Esophagus muscularis mucosa (tissue), 4 donors: ENCODE measurements around the gene PLCG1. TPM values are rescaled to one million over a fixed set of nuclear protein-coding genes. Genes with fewer than 3 reads are reported as not detected.

Experiments
- DNase-seq: peaks from one replicate; pipeline ENCODE4 v3.0.0-alpha.2; 2017; ENCODE audit errors: extremely low spot score
- H3K27ac ChIP-seq, 4 donors: fragments of 200-600 bp; sonication (generic); replicated peaks in 1 of 4; 1 replicate in 3 of 4; 2 replicates in 1 of 4; pipeline ENCODE4 v1.5.1; 2016 to 2019; ENCODE audit warnings: mild to moderate bottlenecking in 1 of 4
- H3K27me3 ChIP-seq, 4 donors: fragments of 200-600 bp; sonication (generic); one replicate each; pipeline versions ENCODE4 v1.5.1 to v1.6.0; 2016 to 2019
- H3K36me3 ChIP-seq, 4 donors: fragments of 200-600 bp; sonication (generic); one replicate each; pipeline ENCODE4 v1.5.1; 2016 to 2019
- H3K4me1 ChIP-seq, 4 donors: fragments of 200-600 bp; sonication (generic); one replicate each; pipeline ENCODE4 v1.5.1; 2016 to 2019
- H3K4me3 ChIP-seq, 4 donors: fragments of 200-600 bp; sonication (generic); 1 replicate in 2 of 4; 2 replicates in 2 of 4; pipeline ENCODE4 v1.5.1; 2016 to 2019; ENCODE audit warnings: mild to moderate bottlenecking in 4 of 4, moderate library complexity in 1 of 4
- H3K9me3 ChIP-seq, 4 donors: fragments of 200-600 bp; sonication (generic); 1 replicate in 3 of 4; 2 replicates in 1 of 4; pipeline ENCODE4 v1.5.1; 2016 to 2019
- EP300 ChIP-seq: sonication (generic); formaldehyde crosslinking; IDR thresholded peaks from one replicate; pipeline ENCODE4 v1.6.1; 2017; ENCODE audit warnings: antibody characterized with exemption
- POLR2A ChIP-seq: fragments of 450-650 bp; IDR thresholded peaks from one replicate; pipeline ENCODE4 v1.6.1; 2017; ENCODE audit warnings: antibody characterized with exemption, moderate library complexity, mild to moderate bottlenecking, low read depth
- POLR2AphosphoS5 ChIP-seq, 2 donors: sonication (generic); formaldehyde crosslinking; IDR thresholded peaks; one replicate each; pipeline ENCODE4 v1.6.1; 2017; ENCODE audit warnings: antibody characterized with exemption in 2 of 2
- WGBS: methylation state at CpG from one replicate; pipeline ENCODE4 v1.1.5; 2018; 5-methylcytosine and 5-hydroxymethylcytosine counted together
- intact Hi-C: fragments of 100-400 bp; cut with DNase I; formaldehyde crosslinking; loops from one replicate; pipeline ENCODE4 v1.15.1; 2023
- total RNA-seq, 4 donors: library from RNA; depleted of rRNA; stranded (reverse); fragments of >200 nt; gene quantifications; one replicate each; pipeline versions ENCODE4 v1.1.0 to v1.2.1, GENCODE V29; 2016
- TF ChIP-seq, protein P1 (sequence below), 3 experiments: fragments of 200-600 bp in 2 of 3; fragments of 450-650 bp in 1 of 3; sonication (generic) in 2 of 3; IDR thresholded peaks; one replicate each; pipeline ENCODE4 v1.5.1; 2017 to 2019; ENCODE audit warnings: antibody characterized with exemption in 3 of 3, mild to moderate bottlenecking in 2 of 3, moderate library complexity in 1 of 3

The PLCG1 gene
- total RNA-seq, 4 donors from 2014 or later, result 68.4 to 119 (median 82.5) TPM

DNA sequence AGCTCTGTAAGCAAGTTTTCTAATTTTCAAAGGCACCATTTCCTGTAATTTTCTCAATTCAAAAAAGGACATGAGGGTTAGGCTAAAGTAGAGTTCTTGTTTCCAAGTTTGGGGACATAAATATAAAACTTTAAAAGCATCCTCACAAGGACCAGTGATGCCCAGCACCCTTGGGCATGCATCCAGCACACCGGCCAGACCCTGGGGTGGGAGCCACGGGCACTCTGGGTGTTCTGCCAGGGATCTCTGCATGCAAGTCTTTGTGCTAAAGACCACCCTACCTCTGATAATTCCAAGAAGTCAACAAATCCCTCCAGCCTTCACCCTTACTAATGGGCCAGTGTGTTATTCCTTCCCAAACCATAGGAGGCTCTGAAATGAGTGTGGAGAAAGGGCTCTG, 46.5 kb downstream of the PLCG1 start:
- no peaks in the 10 kb centered on the region for H3K9me3 ChIP-seq
- intact Hi-C loops, result no loop called here
- WGBS, result 92% methylated on average over 2 of the region's 2 CpGs

DNA sequence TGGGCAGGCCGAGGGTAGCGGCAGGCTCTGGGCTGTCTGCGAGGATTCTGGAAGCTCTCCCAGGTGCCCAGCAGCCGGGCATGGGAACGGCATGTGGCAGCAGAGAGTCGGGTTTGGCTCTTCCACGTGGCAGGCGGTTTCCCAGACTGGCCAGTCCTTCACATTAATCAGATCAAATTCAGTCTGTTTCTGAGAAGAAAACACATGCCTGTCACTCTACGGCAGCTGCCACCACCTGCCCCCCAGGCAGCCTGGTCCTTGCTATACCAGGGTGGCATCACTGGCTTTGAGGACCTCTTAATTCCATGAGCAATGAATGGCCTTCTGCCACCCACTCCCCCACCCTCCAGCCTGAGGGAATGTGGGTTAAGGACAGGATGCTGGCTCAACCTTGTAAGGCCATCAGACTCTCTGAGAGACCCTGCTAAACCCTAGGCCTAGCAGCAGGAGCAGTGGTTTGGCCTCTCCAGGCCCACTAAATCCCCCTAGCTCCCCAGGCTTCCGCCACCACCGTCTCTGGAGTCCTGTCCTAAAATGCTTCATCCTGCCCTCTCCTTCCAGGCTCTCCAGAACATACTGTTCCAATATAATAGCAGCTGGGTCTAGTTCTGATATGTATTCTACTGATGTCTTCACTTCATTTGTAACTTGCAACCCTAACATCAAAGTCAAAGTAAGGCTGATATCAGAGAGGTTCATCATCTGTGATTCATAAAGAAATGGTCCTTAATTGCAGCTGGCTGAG, 47.8 kb downstream of the PLCG1 start:
- intact Hi-C loops, result no loop called here
- Histone ChIP-seq H3K36me3 (peaks cover 8 to 49% (median 30%) of the 10 kb centered on the region in 4 donors), H3K9me3 (no peaks in the 10 kb centered on the region), H3K4me3 (no peak overlapping the region), H3K4me1 (peaks cover 0 to 8% (median 6%) of the 10 kb centered on the region in 4 donors), H3K27me3 (no peaks in the 10 kb centered on the region), H3K27ac (no peak overlapping the region)
- no peak for TF ChIP-seq POLR2AphosphoS5 (IDR thresholded peaks at IDR 0.05)
- TF ChIP-seq, protein P1, sequence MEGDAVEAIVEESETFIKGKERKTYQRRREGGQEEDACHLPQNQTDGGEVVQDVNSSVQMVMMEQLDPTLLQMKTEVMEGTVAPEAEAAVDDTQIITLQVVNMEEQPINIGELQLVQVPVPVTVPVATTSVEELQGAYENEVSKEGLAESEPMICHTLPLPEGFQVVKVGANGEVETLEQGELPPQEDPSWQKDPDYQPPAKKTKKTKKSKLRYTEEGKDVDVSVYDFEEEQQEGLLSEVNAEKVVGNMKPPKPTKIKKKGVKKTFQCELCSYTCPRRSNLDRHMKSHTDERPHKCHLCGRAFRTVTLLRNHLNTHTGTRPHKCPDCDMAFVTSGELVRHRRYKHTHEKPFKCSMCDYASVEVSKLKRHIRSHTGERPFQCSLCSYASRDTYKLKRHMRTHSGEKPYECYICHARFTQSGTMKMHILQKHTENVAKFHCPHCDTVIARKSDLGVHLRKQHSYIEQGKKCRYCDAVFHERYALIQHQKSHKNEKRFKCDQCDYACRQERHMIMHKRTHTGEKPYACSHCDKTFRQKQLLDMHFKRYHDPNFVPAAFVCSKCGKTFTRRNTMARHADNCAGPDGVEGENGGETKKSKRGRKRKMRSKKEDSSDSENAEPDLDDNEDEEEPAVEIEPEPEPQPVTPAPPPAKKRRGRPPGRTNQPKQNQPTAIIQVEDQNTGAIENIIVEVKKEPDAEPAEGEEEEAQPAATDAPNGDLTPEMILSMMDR (IDR thresholded peaks at IDR 0.05), result no peak
- TF ChIP-seq POLR2A, result no peak
- TF ChIP-seq EP300, result no peak
- 92% methylated on average over 11 of the region's 11 CpGs for WGBS
- DNase-seq, result peak; percentile 83

More for the DNA sequence above, 46.5 kb downstream of the PLCG1 start:
- Histone ChIP-seq H3K36me3 (peaks cover 8 to 49% (median 30%) of the 10 kb centered on the region in 4 donors), H3K27me3 (no peaks in the 10 kb centered on the region), H3K4me3 (no peak overlapping the region), H3K4me1 (peaks cover 10 to 21% (median 18%) of the 10 kb centered on the region in 4 donors), H3K27ac (no peak overlapping the region)
- TF ChIP-seq EP300, result no peak
- no peak for TF ChIP-seq POLR2A
- TF ChIP-seq POLR2AphosphoS5 (IDR thresholded peaks at IDR 0.05), result no peak
- TF ChIP-seq, protein P1 (IDR thresholded peaks at IDR 0.05), result no peak
- no peak for DNase-seq

DNA sequence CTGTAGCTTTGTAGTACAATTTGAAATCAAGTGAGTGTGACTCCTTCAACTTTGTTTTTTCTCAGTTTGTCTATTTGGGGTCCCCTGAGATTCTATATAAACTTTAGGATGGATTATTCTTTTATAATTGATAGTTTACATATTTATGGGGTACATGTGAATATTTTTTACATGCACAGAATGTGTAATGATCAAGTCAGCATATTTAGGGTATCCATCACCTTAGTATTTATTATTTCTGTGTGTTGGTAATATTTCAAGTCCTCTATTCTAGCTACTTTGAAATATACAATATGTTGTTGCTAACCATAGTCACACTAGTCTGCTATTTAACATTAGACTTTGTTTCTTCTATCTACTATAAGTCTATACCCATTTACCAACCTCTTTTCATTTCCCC, 50.3 kb downstream of the PLCG1 start:
- DNase-seq, result no peak
- Histone ChIP-seq H3K36me3 (peaks cover 1 to 38% (median 25%) of the 10 kb centered on the region in 4 donors), H3K27ac (no peak overlapping the region), H3K9me3 (no peaks in the 10 kb centered on the region), H3K4me1 (no peaks in the 10 kb centered on the region), H3K4me3 (no peak overlapping the region), H3K27me3 (no peaks in the 10 kb centered on the region)
- no peak for TF ChIP-seq POLR2A
- TF ChIP-seq POLR2AphosphoS5 (IDR thresholded peaks at IDR 0.05), result no peak
- no peak for TF ChIP-seq EP300
- TF ChIP-seq, protein P1 (IDR thresholded peaks at IDR 0.05), result no peak
- intact Hi-C loops, result no loop called here

DNA sequence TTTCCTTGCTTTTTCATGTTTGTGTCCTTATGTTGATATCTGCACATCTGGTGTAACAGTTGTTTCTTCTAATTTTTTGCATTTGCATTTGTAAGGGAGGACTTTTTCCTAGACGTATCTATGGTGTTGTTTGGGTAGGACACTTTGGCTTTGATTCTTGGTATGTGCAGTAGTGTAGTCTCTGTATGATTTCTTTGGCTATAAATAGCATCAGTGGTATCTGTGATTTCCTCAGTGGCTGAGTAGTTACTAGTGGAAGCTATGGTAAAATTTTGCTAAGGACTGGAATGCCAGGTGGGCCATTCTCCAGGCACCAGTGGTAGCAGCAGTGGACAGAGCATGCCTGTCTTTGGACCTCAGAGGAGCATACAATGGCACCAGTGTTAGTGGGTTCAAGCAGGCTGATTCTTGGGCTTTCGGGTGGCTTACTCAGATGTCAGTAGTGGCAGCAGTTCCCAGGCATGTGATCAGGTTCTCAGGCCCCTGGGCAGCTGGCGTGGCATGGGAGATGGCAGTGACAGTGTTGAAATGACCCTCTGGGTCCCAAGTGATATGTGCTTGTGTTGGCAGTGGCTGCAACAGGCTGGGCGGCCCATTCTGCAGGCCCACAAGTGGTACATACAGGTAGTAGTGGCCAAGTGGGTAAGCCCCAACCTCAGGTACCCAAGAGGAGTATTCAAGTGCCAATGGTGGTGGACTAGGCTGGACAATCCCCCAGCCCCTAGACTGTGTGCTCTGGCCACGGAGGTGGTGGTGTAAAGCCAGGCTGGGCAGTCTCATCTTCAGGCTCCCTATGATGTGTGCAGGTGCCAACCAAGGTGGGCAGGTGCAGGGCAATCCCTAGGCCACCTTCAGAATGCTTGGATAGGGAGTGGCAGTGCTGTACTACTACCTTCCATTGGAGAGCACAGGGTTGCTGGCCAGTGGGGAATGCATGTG, 54.5 kb downstream of the PLCG1 start:
- H3K27ac ChIP-seq, result no peak overlapping the region
- H3K4me3 ChIP-seq, result no peak overlapping the region
- DNase-seq, result no peak
- H3K4me1 ChIP-seq, result no peaks in the 10 kb centered on the region
- TF ChIP-seq EP300, result no peak
- TF ChIP-seq POLR2AphosphoS5 (IDR thresholded peaks at IDR 0.05), result no peak
- TF ChIP-seq POLR2A, result no peak
- TF ChIP-seq, protein P1 (IDR thresholded peaks at IDR 0.05), result no peak
- peaks cover 0 to 15% (median 3%) of the 10 kb centered on the region in 4 donors for H3K36me3 ChIP-seq
- WGBS, result 94% methylated on average over 3 of the region's 5 CpGs
- H3K27me3 ChIP-seq, result no peaks in the 10 kb centered on the region
- peaks cover 0 to 6% (median 0%) of the 10 kb centered on the region in 4 donors for H3K9me3 ChIP-seq
- intact Hi-C loops, result no loop called here
